ENCODE measurements around the gene DRC7.

Gene DRC7, protein sequence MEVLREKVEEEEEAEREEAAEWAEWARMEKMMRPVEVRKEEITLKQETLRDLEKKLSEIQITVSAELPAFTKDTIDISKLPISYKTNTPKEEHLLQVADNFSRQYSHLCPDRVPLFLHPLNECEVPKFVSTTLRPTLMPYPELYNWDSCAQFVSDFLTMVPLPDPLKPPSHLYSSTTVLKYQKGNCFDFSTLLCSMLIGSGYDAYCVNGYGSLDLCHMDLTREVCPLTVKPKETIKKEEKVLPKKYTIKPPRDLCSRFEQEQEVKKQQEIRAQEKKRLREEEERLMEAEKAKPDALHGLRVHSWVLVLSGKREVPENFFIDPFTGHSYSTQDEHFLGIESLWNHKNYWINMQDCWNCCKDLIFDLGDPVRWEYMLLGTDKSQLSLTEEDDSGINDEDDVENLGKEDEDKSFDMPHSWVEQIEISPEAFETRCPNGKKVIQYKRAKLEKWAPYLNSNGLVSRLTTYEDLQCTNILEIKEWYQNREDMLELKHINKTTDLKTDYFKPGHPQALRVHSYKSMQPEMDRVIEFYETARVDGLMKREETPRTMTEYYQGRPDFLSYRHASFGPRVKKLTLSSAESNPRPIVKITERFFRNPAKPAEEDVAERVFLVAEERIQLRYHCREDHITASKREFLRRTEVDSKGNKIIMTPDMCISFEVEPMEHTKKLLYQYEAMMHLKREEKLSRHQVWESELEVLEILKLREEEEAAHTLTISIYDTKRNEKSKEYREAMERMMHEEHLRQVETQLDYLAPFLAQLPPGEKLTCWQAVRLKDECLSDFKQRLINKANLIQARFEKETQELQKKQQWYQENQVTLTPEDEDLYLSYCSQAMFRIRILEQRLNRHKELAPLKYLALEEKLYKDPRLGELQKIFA

DNA sequence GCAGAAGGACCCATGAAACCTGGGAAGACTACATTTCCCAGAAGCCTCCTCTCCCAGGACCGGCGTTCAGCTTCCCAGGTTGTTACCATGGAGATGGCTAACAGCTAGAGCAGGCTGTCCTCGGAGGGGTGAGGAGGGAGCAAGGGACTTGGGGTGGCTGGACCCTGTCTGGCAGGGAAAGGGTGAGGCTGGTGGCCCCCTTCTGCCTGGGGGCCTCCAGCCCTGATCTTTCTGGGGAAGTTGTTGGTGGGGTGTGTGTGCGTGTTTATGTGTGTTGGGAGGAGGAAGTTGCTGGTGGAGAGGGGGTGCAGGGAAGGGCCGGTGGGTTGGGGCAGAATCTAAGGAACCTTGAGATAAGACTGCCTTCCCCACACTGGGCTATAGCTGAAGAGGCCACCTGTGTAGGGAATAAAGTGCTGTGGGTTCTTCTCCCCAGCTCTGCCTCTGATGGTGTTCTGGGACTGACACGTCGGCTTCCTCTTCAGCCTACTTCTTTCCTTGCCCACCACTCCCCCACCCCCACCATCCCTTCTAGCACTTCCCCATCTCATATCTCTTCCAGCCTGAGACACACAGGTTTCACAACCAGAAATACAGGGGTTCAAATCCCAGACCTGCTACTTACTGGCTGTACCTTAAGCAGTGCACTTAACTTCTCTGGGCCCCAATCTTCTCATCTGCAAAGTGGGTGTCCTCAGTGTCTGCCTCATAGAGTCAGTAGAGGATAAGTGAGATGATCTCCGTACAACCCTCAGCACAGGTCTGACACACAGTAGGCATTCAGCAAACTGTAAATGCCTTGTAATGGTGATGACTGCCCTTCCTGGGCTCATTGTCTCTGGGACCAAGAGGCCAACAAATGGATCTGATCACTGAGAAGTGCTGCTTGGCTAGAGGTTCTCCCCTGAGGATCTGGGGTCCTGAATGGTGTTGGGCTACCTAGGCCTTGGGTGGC is at the start of gene DRC7:
Gene DRC7, plus strand, starts transcription at position 82 of the 955 bp plus-strand sequence. CDS start 3,144 bp downstream, outside the sequence.
- DNase-seq, result peak; percentile 13

DNA sequence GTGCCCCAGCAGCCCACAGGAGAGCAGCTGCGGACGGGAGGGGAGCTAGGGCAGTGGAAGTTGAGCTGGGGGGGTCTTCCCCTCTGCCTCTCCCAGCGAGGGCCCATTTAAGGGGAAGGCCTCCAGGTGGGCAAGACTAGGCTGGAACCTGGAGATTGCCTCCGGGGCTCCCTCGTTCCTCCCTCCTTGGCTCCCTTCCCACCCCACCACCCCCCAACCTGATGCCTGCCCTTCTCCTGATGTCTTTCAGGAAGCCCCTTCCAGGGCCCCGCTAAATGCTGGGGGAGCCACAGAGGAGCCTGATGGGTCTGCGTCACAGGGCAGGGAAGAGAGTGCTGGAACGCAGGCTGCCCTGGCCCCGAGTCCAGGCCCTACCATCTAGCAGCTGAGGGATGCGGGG is 49.4 kb upstream of the DRC7 start:
- DNase-seq, result no peak

DNA sequence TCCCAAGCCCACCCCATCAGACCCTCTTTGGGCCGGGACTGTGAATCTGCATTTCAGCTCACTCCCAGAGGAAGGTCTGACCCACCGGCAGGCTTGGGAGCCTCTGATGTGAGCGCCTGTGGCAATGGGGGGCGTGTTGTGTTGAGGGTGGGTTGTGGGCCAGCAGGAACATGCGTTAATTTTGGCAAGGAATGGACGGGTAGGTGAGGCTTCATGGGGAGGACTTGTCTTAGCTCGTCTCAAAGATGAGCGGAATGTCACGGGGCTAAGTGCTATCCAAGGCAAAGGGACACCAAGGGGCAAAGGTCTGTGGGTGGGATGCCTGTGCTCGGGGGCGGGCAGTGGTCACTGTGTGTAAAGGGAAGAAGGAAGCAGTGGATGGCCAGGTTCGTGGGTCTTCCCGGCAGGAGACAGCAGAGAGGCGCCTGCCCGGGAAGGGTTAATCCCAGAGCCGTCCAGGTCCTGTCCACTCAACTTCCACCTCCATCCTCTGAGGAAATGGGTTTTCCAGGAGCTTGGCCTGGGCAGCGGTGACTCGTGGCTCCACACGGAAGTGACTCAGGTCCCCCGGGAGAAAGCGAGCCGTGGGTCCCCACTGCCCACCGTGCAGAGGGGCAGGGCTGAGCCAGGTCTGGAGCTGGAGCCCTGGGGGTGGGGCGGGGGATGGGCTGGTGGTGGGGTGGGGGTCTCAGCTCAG is 48.8 kb upstream of the DRC7 start:
- no peak for DNase-seq

DNA sequence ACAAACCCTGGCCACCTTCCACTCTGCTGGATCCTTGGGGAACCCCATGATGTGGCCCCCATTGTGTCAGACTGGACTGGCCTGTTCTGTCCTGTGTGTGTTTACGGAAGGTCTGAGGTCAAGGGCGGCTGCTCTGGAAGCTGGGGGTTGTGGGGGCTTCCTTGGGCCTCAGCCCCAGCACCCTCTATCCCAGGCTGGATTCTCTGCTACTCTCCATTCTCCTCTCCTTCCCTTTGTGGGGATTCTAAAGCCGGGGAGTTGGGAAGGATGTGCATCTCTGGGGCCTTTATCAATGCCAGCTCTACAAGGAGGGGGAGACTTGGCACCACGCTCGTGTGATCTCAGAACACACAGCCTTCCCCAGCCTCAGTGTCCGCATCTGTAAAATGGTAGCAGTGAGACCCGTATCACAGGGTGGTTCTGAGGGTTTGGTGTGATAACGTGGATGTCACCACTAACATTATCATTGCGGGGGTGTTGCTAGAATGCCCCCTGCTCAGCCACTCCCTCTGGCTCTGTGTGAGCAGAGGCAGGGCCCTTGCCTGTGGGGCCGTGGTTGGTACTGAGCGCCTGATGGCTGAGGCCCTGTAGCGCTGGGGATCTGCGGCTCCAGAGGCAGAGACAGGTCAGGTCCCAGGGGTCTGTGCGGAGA is 48.1 kb upstream of the DRC7 start:
- peak; percentile 45 for DNase-seq

DNA sequence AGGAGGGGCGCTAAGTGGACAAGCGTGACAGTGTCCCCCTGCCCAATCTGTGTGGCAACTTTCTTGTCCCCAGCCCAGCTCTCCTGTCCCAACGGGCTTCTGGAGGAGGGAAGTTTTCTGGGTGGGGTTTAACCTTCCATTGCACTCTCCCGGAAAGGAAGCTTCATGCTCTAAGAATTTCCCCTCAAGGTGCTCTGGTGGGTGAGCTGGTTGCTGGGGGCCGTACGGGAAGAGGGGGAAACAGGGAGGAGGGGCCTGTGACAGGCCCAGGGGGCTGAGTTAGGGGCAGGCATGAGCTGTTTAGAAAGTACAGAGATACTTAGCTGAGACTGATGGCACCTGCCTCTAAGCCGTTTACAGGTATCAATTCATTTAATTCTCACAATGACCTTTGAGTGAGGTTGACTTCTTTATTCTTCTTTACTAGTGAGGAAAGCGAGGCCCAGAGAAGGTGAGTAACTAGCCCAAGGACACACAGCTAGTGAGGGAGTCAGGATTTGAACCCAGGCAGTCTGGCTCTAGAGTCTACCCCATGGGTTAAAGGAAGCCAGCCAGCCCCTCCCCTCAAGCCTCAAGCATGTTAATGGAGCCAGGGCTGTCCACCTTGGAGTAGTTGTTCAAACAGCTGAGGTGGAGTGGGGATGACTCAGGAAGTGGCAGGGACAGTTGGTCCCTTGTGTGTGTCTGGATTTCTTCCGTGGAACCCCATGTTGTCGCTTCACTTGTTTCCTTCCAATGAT is 47.3 kb upstream of the DRC7 start:
- DNase-seq, result no peak

DNA sequence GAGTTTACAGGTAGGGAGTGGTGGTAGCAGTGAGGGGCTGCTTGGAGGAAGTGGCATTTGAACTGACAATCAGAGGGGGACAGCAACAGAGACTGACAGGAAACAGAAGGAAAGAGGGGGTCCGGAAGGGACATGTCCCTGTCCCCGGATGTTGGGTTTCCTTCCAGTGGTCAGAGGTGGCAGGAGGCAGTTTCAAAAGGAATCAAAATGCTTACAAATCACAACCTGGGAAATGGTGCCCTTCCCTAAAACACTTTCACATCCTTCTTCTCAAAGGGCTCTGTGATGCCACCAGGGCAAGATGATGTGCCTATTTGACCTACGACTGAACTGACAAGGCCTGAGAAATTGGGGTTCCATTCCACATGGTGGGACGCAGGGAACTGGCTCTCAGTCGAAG is 46.5 kb upstream of the DRC7 start:
- no peak for DNase-seq

DNA sequence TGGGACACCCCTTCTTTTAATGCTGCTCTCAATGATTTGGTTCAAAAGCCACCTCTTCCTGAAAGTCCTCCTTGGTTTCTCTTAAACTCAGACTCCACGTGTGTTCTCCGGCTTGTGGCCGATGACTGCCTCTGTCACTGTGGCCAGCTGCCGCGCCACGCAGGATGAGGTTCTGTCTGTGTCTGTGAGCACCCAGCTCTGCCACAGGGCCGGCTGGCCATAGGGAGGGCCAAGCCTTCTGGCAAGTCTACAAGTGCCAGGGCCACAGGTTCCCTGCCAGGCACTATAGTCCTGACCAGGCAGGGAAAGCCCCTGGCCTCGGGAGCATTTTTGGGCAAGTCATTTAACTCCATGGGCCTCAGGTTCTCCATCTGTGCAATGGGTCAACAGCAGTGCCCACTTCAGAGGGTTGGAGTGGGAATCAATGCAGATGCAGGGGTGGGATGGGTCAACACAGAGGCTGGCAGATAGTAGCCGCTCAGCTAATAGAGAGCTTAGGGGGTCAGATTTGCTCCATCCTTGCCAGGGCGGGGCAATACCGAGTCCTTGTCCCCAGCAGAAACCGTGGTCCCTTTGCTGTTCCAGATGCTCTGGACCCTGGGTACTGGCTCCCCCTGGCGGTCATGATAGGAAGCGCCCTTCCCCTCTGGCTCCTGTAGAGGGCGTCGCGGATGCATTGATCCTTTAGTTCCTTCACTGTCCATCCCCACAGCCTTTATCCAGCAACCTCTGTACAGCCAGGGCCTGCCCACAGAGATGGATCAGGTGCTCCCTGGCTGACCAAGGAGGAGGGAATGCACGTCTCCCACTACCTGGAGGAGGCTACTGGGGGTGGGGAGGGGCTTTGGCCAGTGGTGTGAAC is 45.8 kb upstream of the DRC7 start:
- DNase-seq, result peak; percentile 81

DNA sequence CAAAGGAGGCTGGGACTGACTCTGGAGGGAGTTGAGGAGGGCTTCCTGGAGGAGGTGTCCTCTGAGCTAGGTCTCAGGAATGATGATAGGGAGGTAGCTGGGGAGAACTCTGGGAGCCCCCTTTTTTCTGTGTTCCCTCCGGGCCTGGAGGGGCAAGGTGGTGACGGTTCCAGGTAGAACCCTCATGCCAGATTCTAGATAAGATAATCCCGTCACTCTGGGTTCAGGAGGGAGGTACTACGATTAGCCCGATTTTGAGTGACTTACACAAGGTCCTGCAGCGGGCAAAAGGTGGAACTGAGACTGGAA is 45.2 kb upstream of the DRC7 start:
- DNase-seq, result no peak

DNA sequence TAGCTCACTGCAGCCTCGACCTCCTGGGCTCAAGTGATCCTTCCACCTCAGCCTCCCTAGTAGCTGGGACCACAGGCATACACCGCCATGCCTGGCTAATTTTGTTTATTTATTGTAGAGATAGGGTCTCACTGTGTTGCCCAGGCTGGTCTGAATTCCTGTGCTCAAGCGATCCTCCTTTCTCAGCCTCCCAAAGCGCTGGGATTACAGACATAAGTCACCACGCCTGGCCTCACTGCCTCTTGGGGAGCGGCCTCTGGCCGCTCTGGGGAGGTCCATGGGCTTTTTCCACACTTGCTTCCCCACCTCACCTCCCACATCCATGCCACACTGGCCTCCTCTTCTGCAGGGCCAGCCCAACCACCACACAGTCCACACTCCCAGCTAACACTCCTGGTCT is 44.8 kb upstream of the DRC7 start:
- DNase-seq, result no peak

DNA sequence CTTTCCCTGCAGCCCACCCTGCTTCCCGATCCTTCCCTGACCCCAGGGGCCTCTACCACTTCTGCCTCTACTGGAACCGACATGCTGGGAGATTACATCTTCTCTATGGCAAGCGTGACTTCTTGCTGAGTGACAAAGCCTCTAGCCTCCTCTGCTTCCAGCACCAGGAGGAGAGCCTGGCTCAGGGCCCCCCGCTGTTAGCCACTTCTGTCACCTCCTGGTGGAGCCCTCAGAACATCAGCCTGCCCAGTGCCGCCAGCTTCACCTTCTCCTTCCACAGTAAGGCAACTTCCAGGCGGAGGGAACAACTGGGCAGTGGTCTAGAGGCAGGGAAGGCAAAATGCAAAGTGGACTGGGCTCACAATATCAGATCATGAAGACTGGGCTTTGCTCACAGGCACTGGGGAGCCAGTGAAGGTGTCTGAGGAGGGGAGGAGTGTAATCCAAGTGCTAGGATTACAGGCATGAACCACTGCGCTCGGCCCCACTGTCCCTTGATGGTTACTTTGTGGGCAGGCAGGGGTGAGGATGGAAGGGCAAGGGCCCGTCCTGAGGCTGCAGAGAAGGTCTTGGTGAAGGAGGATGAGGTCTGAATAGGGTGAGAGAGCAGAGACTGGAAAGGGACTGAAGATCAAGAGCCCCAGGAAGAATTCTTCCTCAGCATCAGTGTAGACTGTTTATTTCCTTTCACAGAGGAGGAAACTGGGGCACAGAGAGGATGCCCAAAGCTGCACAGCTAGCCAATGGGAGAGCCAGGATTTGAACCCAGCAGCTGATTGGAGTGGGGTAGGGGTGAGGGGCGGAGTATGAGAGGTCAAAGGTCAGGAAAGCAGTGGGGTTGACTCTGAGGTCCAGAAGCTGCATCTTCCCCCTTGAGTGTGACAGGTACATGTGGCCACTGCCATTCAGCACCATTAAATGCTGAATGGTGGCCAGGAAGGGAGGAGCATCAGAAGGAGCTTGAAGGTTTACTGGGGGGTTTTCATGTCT is 43.0 kb upstream of the DRC7 start:
- DNase-seq, result no peak

DNA sequence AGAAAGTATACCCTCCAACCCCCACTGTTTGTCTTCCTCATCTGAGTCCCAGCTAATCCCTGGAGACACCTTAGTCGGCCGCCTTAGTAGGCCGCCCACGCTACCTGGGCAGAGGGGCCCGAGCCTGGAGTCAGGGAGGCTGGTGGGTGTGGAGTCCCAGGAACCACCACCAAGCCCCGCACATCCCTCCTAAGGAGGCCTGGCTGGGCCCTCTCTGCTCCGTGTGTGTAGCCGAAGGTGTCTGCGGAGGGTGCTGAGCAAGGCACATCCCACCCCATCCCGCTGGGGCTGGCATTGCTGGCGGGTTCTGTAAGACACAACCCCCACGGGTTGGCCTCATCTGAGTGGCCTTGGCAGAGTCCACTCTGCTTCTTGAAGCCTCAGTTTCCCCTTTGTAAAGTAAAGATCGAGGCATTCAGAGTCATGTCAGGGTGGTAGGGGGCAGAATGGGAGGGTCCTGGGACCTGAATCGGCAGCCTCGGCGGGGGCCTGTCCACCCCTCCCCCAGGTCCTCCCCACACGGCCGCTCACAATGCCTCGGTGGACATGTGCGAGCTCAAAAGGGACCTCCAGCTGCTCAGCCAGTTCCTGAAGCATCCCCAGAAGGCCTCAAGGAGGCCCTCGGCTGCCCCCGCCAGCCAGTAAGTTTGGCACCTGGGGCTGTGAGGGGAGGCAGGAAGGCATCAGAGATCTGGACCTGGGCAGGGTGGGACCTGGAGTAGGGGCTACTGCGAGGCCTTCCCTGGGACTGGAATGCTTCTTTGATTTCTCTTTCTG is 41.7 kb upstream of the DRC7 start:
- DNase-seq, result no peak

DNA sequence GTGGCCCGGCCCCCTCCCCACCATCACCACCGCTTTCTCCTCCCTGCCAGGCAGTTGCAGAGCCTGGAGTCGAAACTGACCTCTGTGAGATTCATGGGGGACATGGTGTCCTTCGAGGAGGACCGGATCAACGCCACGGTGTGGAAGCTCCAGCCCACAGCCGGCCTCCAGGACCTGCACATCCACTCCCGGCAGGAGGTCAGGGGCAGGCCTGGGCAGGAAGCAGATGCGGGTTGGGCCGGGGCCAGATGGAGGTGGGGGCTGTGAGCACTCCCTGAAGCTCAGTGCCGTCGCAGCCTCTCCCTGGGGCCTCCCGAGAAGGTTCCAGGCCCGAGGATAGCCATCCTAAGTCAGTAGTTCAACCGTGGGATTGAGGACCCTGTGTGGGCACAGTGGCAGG is 40.7 kb upstream of the DRC7 start:
- no peak for DNase-seq

DNA sequence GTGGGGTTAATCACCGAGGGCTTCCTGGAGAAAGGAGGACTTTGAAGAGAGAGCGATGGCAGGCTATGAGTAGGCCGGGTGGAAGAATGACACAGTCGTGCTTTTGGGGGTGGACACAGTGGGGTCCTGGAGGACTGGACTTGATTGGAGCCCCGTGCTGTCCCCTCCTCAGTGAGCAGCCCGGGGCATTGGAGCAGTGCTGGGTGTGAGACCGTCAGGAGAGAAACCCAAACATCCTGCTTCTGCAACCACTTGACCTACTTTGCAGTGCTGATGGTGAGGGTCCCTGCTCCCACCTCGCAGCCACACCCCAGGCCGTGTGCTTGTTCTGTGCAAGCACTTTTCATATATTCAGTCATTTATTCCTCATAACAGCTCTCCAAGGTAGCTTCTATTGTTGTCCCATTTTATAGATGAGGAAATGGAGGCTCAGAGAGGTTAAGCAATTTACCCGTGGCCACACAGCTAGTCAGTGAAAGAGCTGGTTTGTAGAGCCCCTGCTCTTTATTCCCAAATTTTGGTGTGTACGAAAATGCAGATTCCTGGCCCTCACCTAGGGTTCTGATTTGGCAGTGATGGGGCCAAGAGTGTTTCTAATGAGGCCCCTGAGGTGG is 38.2 kb upstream of the DRC7 start:
- DNase-seq, result no peak

DNA sequence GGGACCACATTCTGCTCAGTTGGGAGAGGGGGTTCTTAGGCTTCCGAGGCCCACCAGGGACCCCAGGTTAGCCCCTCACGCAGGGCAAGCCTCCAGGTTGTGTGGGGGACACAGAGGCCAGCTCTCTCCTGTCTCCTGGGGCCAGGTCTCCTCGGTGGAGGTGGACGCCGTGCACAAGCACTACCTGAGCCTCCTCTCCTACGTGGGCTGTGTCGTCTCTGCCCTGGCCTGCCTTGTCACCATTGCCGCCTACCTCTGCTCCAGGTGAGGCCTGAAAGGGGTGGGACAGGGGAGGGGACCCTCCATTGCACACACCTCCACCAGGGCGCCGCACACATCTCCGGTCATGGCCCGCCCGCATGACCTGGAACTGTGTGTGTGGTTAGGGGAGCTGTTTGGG is 37.4 kb upstream of the DRC7 start:
- DNase-seq, result no peak

DNA sequence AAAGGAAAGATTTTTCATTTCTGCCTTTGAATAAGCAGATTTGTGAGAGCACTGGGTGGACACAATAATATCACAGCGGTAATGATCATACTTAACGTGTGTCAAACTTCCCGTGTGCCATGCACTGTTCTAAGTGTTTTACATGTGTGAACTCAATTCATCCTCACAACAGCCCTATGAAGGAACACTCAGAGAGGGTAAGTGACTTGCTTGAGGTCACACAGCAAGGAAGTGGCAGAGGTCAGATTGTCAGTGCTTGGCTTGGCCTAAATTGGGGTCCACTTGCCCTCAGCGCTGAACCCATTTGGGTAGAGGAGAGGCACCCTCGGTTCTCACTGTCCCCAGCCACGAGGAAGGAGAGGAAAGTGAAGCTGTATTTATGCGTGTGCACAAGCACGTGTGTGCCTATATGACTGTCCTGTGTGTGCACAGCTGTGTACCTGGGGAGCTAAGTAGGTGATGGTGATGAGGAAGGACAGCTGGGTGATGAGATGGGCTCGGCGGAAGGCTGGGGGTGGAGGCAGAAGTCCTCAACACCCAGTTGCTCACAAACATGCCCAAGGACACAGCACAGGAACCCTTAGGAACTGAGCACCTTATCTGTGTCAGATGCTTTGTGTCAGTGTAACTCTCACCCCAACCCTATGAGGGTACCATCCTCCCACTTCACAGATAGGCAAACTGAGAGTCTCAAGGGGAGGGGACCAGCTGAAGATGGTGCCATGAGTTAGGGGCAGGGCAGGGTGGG is 36.3 kb upstream of the DRC7 start:
- no peak for DNase-seq

DNA sequence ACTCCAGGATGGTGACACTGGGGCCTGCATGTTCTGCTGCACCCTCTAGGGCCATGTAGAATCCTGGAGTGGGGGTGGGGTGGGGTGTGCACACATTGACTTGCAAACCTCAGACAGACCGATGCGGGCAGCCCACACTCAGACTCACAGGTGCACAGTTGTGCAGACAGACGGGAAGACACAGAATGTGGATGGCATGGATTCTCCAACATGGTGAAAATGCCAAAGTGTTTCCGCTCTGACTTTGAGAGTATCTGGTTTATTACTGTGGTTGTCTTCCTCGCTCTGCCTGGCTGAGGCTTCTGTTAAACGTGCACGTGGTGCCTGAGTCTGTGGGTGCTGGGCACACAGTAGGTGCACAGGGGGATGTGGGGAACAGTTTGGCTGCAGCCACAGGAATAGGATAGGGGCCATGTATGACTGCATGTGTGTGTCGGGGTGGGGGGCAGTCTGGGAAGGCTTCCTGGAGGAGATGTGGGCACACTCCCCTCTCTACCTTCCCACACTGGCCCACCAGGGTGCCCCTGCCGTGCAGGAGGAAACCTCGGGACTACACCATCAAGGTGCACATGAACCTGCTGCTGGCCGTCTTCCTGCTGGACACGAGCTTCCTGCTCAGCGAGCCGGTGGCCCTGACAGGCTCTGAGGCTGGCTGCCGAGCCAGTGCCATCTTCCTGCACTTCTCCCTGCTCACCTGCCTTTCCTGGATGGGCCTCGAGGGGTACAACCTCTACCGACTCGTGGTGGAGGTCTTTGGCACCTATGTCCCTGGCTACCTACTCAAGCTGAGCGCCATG is 35.5 kb upstream of the DRC7 start:
- DNase-seq, result no peak
